Activated T-cell treated with anti-CD3 and anti-CD28 coated beads for 24 hours (primary cell): ENCODE measurements around the gene PLA2G4F.

Experiments
- DNase-seq: peaks from one replicate; pipeline ENCODE4 v3.0.0-alpha.2; 2020; ENCODE audit warnings: low read depth

Gene PLA2G4F

GRCh38 chr15:42163947-42164550, 7.6 kb upstream of the PLA2G4F start:
- no peak for DNase-seq

GRCh38 chr15:42163291-42163690, 6.9 kb upstream of the PLA2G4F start:
- no peak for DNase-seq

GRCh38 chr15:42160136-42160535, 3.7 kb upstream of the PLA2G4F start:
- DNase-seq: no peak

GRCh38 chr15:42159381-42160015, 3.1 kb upstream of the PLA2G4F start:
- DNase-seq: no peak

GRCh38 chr15:42158941-42159340, 2.5 kb upstream of the PLA2G4F start:
- DNase-seq: no peak

GRCh38 chr15:42157981-42158765, 1.7 kb upstream of the PLA2G4F start:
- DNase-seq: no peak

- no peak for DNase-seq
Measured at GRCh38 chr15:42157381-42157780, 945 bp upstream of the PLA2G4F start.

- no peak for DNase-seq
Measured at GRCh38 chr15:42155546-42156242, 742 bp downstream of the PLA2G4F start.

- DNase-seq: no peak
Measured at GRCh38 chr15:42154956-42155355, 1.5 kb downstream of the PLA2G4F start.

GRCh38 chr15:42154212-42154941, 2.1 kb downstream of the PLA2G4F start:
- DNase-seq: no peak

- DNase-seq: no peak
Measured at GRCh38 chr15:42153874-42154211, 2.6 kb downstream of the PLA2G4F start.

GRCh38 chr15:42152921-42153698, 3.3 kb downstream of the PLA2G4F start:
- no peak for DNase-seq

GRCh38 chr15:42152196-42152920, 4.1 kb downstream of the PLA2G4F start:
- DNase-seq: no peak

GRCh38 chr15:42151736-42152135, 4.7 kb downstream of the PLA2G4F start:
- DNase-seq: no peak

GRCh38 chr15:42151141-42151561, 5.3 kb downstream of the PLA2G4F start:
- no peak for DNase-seq

GRCh38 chr15:42150219-42150970, 6.0 kb downstream of the PLA2G4F start:
- no peak for DNase-seq

- DNase-seq: no peak
Measured at GRCh38 chr15:42149493-42150218, 6.8 kb downstream of the PLA2G4F start.

- DNase-seq: no peak
Measured at GRCh38 chr15:42148808-42149492, 7.5 kb downstream of the PLA2G4F start.

GRCh38 chr15:42147431-42147735, 9.1 kb downstream of the PLA2G4F start:
- no peak for DNase-seq
